Osteocyte (in vitro differentiated cells): ENCODE measurements around the gene NFIX. TPM values are rescaled to one million over a fixed set of nuclear protein-coding genes. Genes with fewer than 3 reads are reported as not detected.
"Not testable (repeated sequence)": the region's sequence is repeated elsewhere in the genome, so short reads cannot be mapped to it uniquely, and the experiment has no call there.

Experiments used
- DNase-seq: peaks from one replicate; pipeline ENCODE4 v3.0.0; 2021; ENCODE audit warnings: mixed read lengths; ENCODE audit not compliant: unreplicated experiment; ENCODE audit errors: extremely low spot score
- H3K27ac Mint-ChIP-seq: one replicate; pipeline ENCODE4 v1.8.0; 2021; ENCODE audit warnings: mild to moderate bottlenecking, mixed read lengths; ENCODE audit not compliant: unreplicated experiment
- H3K27me3 Mint-ChIP-seq: one replicate; pipeline ENCODE4 v1.8.0; 2021; ENCODE audit warnings: mixed read lengths; ENCODE audit not compliant: unreplicated experiment
- H3K36me3 Mint-ChIP-seq: one replicate; pipeline ENCODE4 v1.8.0; 2021; ENCODE audit warnings: mixed read lengths; ENCODE audit not compliant: unreplicated experiment
- H3K4me1 Mint-ChIP-seq: one replicate; pipeline ENCODE4 v1.8.0; 2021; ENCODE audit warnings: mixed read lengths; ENCODE audit not compliant: unreplicated experiment
- H3K4me3 Mint-ChIP-seq: one replicate; pipeline ENCODE4 v1.8.0; 2021; ENCODE audit warnings: mild to moderate bottlenecking, moderate library complexity, mixed read lengths; ENCODE audit not compliant: unreplicated experiment
- H3K9me3 Mint-ChIP-seq: one replicate; pipeline ENCODE4 v1.8.0; 2021; ENCODE audit warnings: mixed read lengths; ENCODE audit not compliant: unreplicated experiment
- CTCF ChIP-seq: fragments of 200-600 bp; sonication (generic); IDR thresholded peaks from 2 replicates; pipeline ENCODE4 v1.5.0; 2021; ENCODE audit warnings: antibody characterized with exemption, mild to moderate bottlenecking, moderate library complexity
- total RNA-seq: library from RNA; stranded (reverse); gene quantifications from 2 replicates; pipeline ENCODE4 v1.2.1, GENCODE V29; 2021

Gene NFIX
- total RNA-seq, 1 donor from 2014 or later = 87.0 TPM

GRCh38 chr19:12956446-12957388, 38.6 kb upstream of the NFIX start, which contains the start of gene GADD45GIP1:
TSS of gene GADD45GIP1 (minus strand) at chr19:12957223. CDS start at chr19:12957212, 11 bp downstream.
- peak; percentile 94 for DNase-seq
- H3K27ac Mint-ChIP-seq = peak within 1 kb of the TSS; percentile 84
- H3K9me3 Mint-ChIP-seq = no peaks in the 10 kb centered on the region
- H3K36me3 Mint-ChIP-seq = peaks cover 15% of the 10 kb centered on the region
- no peak for TF ChIP-seq CTCF
- H3K4me1 Mint-ChIP-seq = peaks cover 35% of the 10 kb centered on the region
- peak within 1 kb of the TSS; percentile 81 for H3K4me3 Mint-ChIP-seq
- no peaks in the 10 kb centered on the region for H3K27me3 Mint-ChIP-seq

GRCh38 chr19:12957389-12957952, 37.8 kb upstream of the NFIX start:
- peaks cover 12% of the 10 kb centered on the region for H3K36me3 Mint-ChIP-seq
- H3K27me3 Mint-ChIP-seq, DNase-seq, H3K9me3 Mint-ChIP-seq: not testable (repeated sequence)
- H3K27ac Mint-ChIP-seq = peak overlapping the region; percentile 84
- H3K4me3 Mint-ChIP-seq = peak overlapping the region; percentile 76
- H3K4me1 Mint-ChIP-seq = peaks cover 32% of the 10 kb centered on the region

- Mint-ChIP-seq H3K4me3 (no peak overlapping the region), H3K36me3 (peaks cover under 1% of the 10 kb centered on the region), H3K4me1 (peaks cover 18% of the 10 kb centered on the region), H3K9me3 (no peaks in the 10 kb centered on the region), H3K27ac (no peak overlapping the region), H3K27me3 (no peaks in the 10 kb centered on the region)
- no peak for TF ChIP-seq CTCF
- no peak for DNase-seq
Measured at GRCh38 chr19:12959481-12959880, 35.8 kb upstream of the NFIX start.

GRCh38 chr19:12965017-12965811, 30.1 kb upstream of the NFIX start:
- H3K27me3 Mint-ChIP-seq = no peaks in the 10 kb centered on the region
- H3K4me3 Mint-ChIP-seq = peak overlapping the region; percentile 92
- H3K9me3 Mint-ChIP-seq = no peaks in the 10 kb centered on the region
- peak; percentile 90 for TF ChIP-seq CTCF
- peaks cover 18% of the 10 kb centered on the region for H3K4me1 Mint-ChIP-seq
- peak overlapping the region; percentile 79 for H3K27ac Mint-ChIP-seq
- peak; percentile 95 for DNase-seq
- no peaks in the 10 kb centered on the region for H3K36me3 Mint-ChIP-seq

GRCh38 chr19:12965812-12966135, 29.5 kb upstream of the NFIX start:
- no peaks in the 10 kb centered on the region for H3K27me3 Mint-ChIP-seq
- no peaks in the 10 kb centered on the region for H3K9me3 Mint-ChIP-seq
- TF ChIP-seq CTCF = no peak
- no peak overlapping the region for H3K27ac Mint-ChIP-seq
- no peaks in the 10 kb centered on the region for H3K36me3 Mint-ChIP-seq
- H3K4me1 Mint-ChIP-seq = peaks cover 22% of the 10 kb centered on the region
- no peak for DNase-seq
- peak overlapping the region; percentile 59 for H3K4me3 Mint-ChIP-seq
